GM10248 (cell line): Measurements from ENCODE around the gene PPP1R12C.
A peak's percentile ranks its signal among the peaks of the same experiment; 100 is the strongest.

Experiments
- CTCF ChIA-PET: fragments of 300-600 bp; sonication (Branson Sonifier 250); formaldehyde crosslinking; extraction: SDS; loops from one replicate; lab custom pipeline; 2021; ENCODE audit warnings: antibody characterized with exemption; lab: Yijun Ruan, JAX
- POLR2A ChIA-PET: fragments of 350-650 bp; sonication (Branson Sonifier 250); formaldehyde crosslinking; extraction: SDS; loops from one replicate; lab custom pipeline; 2020; ENCODE audit warnings: antibody characterized with exemption; lab: Yijun Ruan, JAX
- DNase-seq: peaks from one replicate; pipeline ENCODE4 v3.0.0; 2012; ENCODE audit errors: extremely low spot score
- TF ChIP-seq, protein P1 (sequence below): IDR thresholded peaks from 2 replicates; pipeline ENCODE4 v1.5.1; 2012; ENCODE audit warnings: mild to moderate bottlenecking, low read depth; ENCODE audit errors: extremely low read depth, missing control alignments, control extremely low read depth

The PPP1R12C gene

GRCh38 chr19:55090564-55090963, 26.9 kb downstream of the PPP1R12C start:
- CTCF ChIA-PET, result interaction anchor here (1.2 to 3.2 kb wide), 3 partner anchors 15 to 53 kb away, joined by 4 to 40 read pairs (median 25); no protein-coding TSS in a partner anchor
- no peak for DNase-seq
- POLR2A ChIA-PET, result no interaction called here
- TF ChIP-seq, protein P1, sequence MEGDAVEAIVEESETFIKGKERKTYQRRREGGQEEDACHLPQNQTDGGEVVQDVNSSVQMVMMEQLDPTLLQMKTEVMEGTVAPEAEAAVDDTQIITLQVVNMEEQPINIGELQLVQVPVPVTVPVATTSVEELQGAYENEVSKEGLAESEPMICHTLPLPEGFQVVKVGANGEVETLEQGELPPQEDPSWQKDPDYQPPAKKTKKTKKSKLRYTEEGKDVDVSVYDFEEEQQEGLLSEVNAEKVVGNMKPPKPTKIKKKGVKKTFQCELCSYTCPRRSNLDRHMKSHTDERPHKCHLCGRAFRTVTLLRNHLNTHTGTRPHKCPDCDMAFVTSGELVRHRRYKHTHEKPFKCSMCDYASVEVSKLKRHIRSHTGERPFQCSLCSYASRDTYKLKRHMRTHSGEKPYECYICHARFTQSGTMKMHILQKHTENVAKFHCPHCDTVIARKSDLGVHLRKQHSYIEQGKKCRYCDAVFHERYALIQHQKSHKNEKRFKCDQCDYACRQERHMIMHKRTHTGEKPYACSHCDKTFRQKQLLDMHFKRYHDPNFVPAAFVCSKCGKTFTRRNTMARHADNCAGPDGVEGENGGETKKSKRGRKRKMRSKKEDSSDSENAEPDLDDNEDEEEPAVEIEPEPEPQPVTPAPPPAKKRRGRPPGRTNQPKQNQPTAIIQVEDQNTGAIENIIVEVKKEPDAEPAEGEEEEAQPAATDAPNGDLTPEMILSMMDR, result no peak

DNA sequence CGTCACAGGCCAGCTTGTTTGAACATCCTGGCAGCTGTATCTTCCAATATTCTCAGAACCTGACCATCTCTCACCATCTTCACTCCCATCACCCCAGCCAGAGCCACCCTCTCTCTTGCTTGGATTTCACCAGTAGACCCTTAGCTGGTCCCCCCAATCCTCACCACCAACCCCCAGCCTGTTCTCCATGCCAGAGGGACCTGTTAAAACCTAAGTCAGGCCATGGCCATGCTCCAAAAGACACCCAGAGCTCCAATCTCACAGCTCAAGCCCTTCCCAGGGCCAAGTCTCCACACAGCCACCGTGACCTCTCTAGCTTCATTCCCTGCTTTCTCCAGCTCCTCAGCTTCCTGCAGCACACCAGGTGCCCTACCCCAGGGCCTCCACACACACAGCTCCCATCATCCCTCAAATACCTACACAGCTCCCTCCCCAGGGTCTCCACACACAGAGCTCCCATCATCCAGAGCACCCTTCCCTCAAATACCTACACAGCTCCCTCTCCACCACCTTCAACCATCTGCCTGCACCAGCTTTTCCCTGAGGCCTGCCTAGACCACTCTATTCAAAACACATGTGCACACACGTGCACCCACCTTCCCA, 28.0 kb downstream of the PPP1R12C start:
- TF ChIP-seq, protein P1, result no peak
- ChIA-PET CTCF (interaction anchor here (0.8 to 3.2 kb wide), 13 partner anchors 10 to 236 kb away, joined by 3 to 40 read pairs (median 9); partner anchors contain the start of genes EPS8L1 and TMEM150B), POLR2A (no interaction called here)
- no peak for DNase-seq

- ChIA-PET POLR2A (interaction anchor here (1.0 kb wide), 1 partner anchor 314 kb away, joined by 3 read pairs; no protein-coding TSS in a partner anchor), CTCF (interaction anchor here (0.6 to 3.2 kb wide), 27 partner anchors 9 to 415 kb away, joined by 3 to 40 read pairs (median 4); partner anchors contain the start of genes EPS8L1, PPP1R12C, TMEM150B and TMEM238)
- DNase-seq, result peak; percentile 81
- TF ChIP-seq, protein P1, result peak; percentile 66
Observed at GRCh38 chr19:55088543-55089341, 28.7 kb downstream of the PPP1R12C start.

GRCh38 chr19:55088021-55088451, 29.4 kb downstream of the PPP1R12C start:
- TF ChIP-seq, protein P1, result no peak
- no peak for DNase-seq
- POLR2A ChIA-PET, result interaction anchor here (1.0 kb wide), 1 partner anchor 315 kb away, joined by 3 read pairs; no protein-coding TSS in a partner anchor
- CTCF ChIA-PET, result interaction anchor here (0.6 to 3.2 kb wide), 25 partner anchors 8 to 416 kb away, joined by 3 to 40 read pairs (median 4); partner anchors contain the start of genes EPS8L1, PPP1R12C and TMEM238

DNA sequence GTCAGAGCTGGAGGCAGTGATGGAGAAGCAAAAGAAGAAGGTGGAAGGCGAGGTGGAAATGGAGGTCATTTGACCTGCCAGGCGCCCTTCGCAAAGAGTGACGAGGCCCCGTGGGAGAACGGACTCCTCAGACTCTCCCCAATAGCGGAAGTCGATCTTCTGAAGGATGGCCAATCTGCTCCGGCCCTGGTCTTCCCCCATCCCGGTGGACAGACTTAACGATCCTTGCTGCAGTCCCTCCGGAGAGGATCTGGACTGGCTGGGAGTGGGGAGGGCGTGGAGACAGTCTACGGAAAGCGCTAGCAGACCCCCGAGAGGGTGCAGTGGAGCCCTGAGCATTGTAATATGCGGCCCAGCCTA, 29.9 kb downstream of the PPP1R12C start:
- CTCF ChIA-PET, result interaction anchor here (0.7 to 3.2 kb wide), 19 partner anchors 12 to 416 kb away, joined by 3 to 40 read pairs (median 3); partner anchors contain the start of genes EPS8L1 and PPP1R12C
- POLR2A ChIA-PET, result interaction anchor here (1.0 kb wide), 1 partner anchor 315 kb away, joined by 3 read pairs; no protein-coding TSS in a partner anchor
- TF ChIP-seq, protein P1, result no peak
- DNase-seq, result no peak

DNA sequence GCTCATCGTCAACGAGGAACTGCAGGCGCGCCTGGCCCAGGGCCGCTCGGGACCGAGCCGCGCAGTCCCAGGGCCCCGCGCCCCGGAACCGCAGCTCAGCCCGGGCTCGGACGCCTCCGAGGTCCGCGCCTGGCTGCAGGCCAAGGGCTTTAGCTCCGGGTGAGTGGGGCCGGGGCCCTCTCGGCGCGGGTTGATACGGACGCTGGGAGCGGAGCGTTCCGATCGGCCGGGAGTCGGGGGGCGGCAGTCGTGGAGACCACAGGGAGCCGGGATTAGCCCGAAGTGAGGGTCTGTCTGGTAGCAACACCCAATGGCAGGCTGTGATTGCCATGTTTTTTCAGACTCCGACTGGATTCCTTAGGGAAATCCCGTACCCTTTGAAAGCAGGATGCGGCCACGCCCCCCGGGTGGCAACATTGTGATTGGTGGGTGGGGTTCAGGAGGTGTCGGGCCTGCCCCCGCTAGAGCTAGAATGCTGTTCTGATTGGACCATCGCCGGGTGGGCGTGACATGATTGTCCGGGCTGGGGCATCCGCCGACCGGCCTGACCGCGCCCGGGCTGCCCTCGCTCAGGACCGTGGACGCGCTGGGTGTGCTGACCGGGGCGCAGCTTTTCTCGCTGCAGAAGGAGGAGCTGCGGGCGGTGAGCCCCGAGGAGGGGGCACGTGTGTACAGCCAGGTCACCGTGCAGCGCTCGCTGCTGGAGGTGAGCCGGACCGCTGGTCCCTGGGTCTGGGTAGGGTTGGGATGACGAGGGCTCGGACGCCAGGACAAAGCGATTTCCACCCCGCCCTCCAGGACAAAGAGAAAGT, 30.5 kb downstream of the PPP1R12C start:
- CTCF ChIA-PET, result interaction anchor here (0.9 to 2.5 kb wide), 6 partner anchors 14 to 417 kb away, joined by 3 to 9 read pairs (median 3); no protein-coding TSS in a partner anchor
- DNase-seq, result peak; percentile 80

More for the DNA sequence above, 30.5 kb downstream of the PPP1R12C start:
- POLR2A ChIA-PET, result no interaction called here
- TF ChIP-seq, protein P1, result no peak
